K562 (cell line): ENCODE results near the gene LGALS7B.

ENCODE experiments used
- CBX2 ChIP-seq: fragments of 200-600 bp; sonication (generic); IDR thresholded peaks from one replicate; pipeline ENCODE4 v1.6.1; 2012; ENCODE audit warnings: mild to moderate bottlenecking, low read length, inconsistent platforms; ENCODE audit not compliant: insufficient read depth, poor library complexity, severe bottlenecking
- CCAR2 ChIP-seq: fragments of 200-400 bp; formaldehyde crosslinking; IDR thresholded peaks from 2 replicates; pipeline ENCODE4 v1.6.1; 2017; ENCODE audit warnings: mild to moderate bottlenecking, low read depth, low read length
- FOSL1 ChIP-seq: fragments of 200-800 bp; sonication (Bioruptor generic); conservative IDR thresholded peaks from 2 replicates; pipeline ENCODE4 v1.6.1; 2016; ENCODE audit warnings: missing genetic modification characterization, missing compliant biosample characterization
- PCBP1 ChIP-seq: fragments of 200-400 bp; formaldehyde crosslinking; IDR thresholded peaks from 2 replicates; pipeline ENCODE4 v1.6.1; 2018; ENCODE audit warnings: mild to moderate bottlenecking, low read depth, low read length; ENCODE audit not compliant: poor library complexity, severe bottlenecking
- TAF1 ChIP-seq: IDR thresholded peaks from 2 replicates; pipeline ENCODE4 v1.6.1; 2011; ENCODE audit warnings: mild to moderate bottlenecking, low read length, moderate library complexity; ENCODE audit not compliant: insufficient read depth, control insufficient read depth, severe bottlenecking; ENCODE audit errors: extremely low read depth
- TF ChIP-seq, protein P1 (sequence below), 3 experiments: IDR thresholded peaks in 2 of 3; conservative IDR thresholded peaks in 1 of 3; 2 replicates each; pipeline ENCODE4 v1.5.1; 2011 to 2012; ENCODE audit warnings: low read length in 3 of 3, mild to moderate bottlenecking in 3 of 3, control low read depth in 2 of 3, improper control_type of control experiment in 1 of 3, inconsistent platforms in 1 of 3, low read depth in 1 of 3, mixed read lengths in 1 of 3, moderate library complexity in 1 of 3; ENCODE audit not compliant: insufficient read depth in 2 of 3

DNA sequence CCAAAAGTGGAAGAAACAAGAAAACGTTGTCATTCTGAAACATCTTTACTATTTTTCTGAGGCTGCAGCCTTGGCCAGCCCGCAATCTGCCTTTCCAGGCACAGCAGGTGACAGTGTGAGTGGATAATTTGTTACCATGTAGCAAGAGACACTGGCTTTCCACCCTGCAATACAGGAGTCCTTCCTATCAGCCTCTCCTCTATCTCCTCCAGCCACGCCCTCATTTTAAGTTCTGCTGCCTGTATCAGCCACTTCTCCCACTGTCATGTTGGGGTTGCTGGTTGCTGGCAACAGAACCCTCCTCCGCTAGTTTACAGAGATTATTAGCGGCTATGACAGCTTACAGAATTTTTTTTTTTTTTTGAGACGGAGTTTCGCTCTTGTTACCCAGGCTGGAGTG is 7.9 kb upstream of the LGALS7B start:
- TF ChIP-seq, protein P1, sequence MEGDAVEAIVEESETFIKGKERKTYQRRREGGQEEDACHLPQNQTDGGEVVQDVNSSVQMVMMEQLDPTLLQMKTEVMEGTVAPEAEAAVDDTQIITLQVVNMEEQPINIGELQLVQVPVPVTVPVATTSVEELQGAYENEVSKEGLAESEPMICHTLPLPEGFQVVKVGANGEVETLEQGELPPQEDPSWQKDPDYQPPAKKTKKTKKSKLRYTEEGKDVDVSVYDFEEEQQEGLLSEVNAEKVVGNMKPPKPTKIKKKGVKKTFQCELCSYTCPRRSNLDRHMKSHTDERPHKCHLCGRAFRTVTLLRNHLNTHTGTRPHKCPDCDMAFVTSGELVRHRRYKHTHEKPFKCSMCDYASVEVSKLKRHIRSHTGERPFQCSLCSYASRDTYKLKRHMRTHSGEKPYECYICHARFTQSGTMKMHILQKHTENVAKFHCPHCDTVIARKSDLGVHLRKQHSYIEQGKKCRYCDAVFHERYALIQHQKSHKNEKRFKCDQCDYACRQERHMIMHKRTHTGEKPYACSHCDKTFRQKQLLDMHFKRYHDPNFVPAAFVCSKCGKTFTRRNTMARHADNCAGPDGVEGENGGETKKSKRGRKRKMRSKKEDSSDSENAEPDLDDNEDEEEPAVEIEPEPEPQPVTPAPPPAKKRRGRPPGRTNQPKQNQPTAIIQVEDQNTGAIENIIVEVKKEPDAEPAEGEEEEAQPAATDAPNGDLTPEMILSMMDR (IDR thresholded peaks at IDR 0.05 in 2 of 3, conservative IDR thresholded peaks at IDR 0.05 in 1 of 3; ENCODE audit: insufficient read depth in 2 of 3, low read depth in 1 of 3, low read length in 3 of 3): peak in 1 of 3 experiments; percentile 1; a peak in 1 of 6 replicates
- TF ChIP-seq FOSL1 (tag) (no peak), TAF1 (no peak), CCAR2 (no peak), CBX2 (no peak), PCBP1 (no peak)
